B cell (primary cell): ENCODE results near the gene TSPAN5.
"Not testable (repeated sequence)": the region's sequence is repeated elsewhere in the genome, so short reads cannot be mapped to it uniquely, and the experiment has no call there.

Experiments
- CTCF ChIP-seq: fragments of 200-600 bp; IDR thresholded peaks from one replicate; pipeline ENCODE4 v1.8.0; 2022; ENCODE audit warnings: antibody characterized with exemption, mild to moderate bottlenecking
- EZH2 ChIP-seq: IDR thresholded peaks from 2 replicates; pipeline ENCODE4 v1.6.1; 2012; ENCODE audit warnings: borderline replicate concordance, low read depth, mild to moderate bottlenecking, moderate library complexity, low read length; ENCODE audit not compliant: insufficient read depth, poor library complexity, severe bottlenecking

DNA sequence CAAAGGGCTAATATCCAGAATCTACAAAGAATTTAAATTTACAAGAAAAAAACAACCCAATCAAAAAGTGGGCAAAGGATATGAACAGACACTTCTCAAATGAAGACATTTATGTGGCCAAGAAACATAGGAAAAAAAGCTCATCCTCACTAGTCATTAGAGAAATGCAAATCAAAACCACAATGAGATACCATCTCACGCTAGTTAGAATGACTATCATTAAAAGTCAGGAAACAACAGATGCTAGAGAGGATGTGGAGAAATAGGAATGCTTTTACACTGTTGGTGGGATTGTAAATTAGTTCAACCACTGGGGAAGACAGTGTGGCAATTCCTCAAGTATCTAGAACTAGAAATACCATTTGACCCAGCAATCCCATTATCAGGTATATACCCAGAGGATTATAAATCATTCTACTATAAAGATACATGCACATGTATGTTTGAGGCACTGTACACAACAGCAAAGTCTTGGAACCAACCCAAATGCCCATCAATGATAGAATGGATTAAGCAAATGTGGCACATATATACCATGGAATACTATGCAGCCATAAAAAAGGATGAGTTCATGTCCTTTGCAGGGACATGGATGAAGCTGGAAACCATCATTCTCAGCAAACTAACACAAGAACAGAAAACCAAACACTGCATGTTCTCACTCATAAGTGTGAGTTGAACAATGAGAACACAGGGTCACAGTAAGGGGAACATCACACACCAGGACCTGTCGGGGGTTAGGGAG, 197.1 kb downstream of the TSPAN5 start:
- not testable (repeated sequence) for TF ChIP-seq EZH2, CTCF
